GM08714 (cell line): ENCODE data around the gene DNAJC8.
A peak's percentile ranks its signal among the peaks of the same experiment; 100 is the strongest.

Experiments
- H3K4me3 ChIP-seq: fragments of 200-500 bp; sonication (Bioruptor generic); 2 replicates; pipeline ENCODE4 v1.5.1; 2014; ENCODE audit warnings: mild to moderate bottlenecking, low read length, inconsistent platforms
- ZNF274 ChIP-seq: IDR thresholded peaks from 2 replicates; pipeline ENCODE4 v1.6.1; 2012; ENCODE audit warnings: mild to moderate bottlenecking, low read depth, low read length

Gene DNAJC8

DNA sequence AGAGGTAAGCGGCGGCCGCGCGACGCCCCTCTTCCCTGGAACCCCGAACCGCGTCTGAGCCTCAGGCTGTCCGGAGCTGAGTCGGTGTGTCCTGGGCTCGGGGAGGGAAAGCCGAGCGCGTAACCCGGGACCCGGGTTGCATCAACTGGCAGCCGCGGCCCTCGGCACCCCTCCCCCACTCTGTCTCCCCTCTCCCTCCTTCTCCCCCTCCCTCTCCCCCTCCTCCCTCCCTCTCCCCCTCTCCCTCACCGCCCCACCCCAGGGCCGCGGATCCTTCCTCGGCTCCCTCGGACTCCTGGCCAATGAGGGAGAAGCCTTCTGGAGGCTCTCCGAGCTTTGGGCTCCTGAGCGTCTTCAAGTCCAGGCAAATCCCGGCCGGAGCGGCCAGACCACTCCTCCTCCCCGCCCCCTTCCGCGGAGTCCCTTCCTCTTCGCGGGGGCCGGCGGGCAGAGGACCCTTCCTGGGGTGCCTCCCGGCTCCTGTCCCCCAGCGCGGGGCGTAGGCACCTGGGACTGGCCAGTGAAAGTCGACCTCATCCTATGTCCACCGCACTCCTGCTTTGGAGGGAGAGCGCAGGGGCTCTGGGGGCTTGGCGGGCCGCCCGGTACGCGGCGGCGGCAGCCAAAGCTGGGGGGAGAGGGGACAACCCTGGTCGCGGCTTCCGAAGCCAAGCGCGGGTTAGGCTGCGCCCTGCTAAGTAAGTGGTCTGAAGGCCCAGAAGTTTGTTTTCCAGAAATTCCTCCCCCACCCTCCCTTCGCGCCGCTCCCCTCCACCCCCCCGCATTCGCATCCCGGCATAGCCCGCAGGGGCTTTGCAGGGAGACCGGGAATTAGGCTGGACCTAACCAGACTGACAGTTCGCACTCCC is 27.3 kb upstream of the DNAJC8 start:
- TF ChIP-seq ZNF274: no peak
- peak overlapping the region; percentile 89 for H3K4me3 ChIP-seq

GRCh38 chr1:28259252-28259933 is 26.6 kb upstream of the DNAJC8 start, which contains the start of gene SESN2:
SESN2 (plus strand) TSS chr1:28259518; CDS start chr1:28259848, 330 bp downstream.
- TF ChIP-seq ZNF274: no peak
- H3K4me3 ChIP-seq: peak within 1 kb of the TSS; percentile 89

GRCh38 chr1:28258628-28259251 is 25.9 kb upstream of the DNAJC8 start:
- TF ChIP-seq ZNF274: no peak
- no peak overlapping the region; the same call in 1 of the 2 replicates for H3K4me3 ChIP-seq

DNA sequence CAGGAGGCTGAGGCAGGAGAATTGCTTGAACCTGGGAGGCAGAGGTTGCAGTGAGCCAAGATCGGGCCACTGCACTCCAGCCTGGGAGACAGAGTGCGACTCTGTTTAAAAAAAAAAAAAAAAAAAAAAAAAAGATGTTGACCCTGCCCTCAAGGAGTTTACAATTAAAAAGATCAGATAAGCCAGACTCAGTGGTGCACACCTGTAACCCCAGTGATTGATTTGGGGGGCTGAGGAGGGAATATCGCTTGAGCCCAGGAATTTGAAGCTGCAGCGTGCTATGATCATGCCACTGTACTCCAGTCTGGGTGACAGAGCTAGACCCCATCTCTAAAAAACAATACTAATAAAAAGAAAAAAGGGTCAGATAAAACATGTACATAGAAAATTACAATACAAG is 24.9 kb upstream of the DNAJC8 start:
- TF ChIP-seq ZNF274: no peak
- H3K4me3 ChIP-seq: no peak overlapping the region

DNA sequence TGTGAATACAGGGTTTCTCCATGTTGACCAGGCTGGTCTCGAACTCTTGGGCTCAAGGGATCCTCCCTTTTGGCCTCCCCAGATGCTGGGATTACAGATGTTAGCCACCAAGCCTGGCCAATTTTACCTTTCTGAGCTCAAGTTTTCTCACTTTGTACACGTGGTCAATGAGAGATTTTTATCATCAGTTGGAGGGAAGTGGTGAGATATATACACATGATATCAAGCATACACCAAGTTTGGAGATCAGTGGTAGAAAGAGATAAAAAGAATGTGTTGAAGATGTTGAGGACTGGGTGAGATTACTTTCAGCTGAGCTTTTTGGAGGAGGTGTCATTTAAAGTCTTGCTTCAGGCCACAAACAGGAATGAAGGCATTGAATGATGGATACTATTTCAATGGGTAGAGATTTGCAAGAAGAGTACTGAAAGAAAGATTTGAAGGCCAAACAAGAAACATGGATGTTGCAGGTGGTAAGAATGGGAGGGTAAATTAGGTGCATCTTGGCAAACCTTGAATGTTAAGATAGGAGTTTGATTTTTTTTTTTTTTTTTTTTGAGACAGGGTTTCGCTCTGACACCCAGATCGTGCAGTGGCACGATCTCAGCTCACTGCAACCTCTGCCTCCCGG is 23.5 kb upstream of the DNAJC8 start:
- H3K4me3 ChIP-seq: no peak overlapping the region
- no peak for TF ChIP-seq ZNF274

GRCh38 chr1:28249866-28250295 is 17.1 kb upstream of the DNAJC8 start:
- TF ChIP-seq ZNF274: no peak
- H3K4me3 ChIP-seq: no peak overlapping the region

- no peak for TF ChIP-seq ZNF274
- H3K4me3 ChIP-seq: peak overlapping the region; percentile 30; the same call in 1 of the 2 replicates
Observed at GRCh38 chr1:28249013-28249865, 16.4 kb upstream of the DNAJC8 start.

GRCh38 chr1:28248273-28249012 is 15.6 kb upstream of the DNAJC8 start:
- no peak for TF ChIP-seq ZNF274
- peak overlapping the region; percentile 30; the same call in 1 of the 2 replicates for H3K4me3 ChIP-seq

- no peak for TF ChIP-seq ZNF274
- H3K4me3 ChIP-seq: peak overlapping the region; percentile 15; the same call in 1 of the 2 replicates
Observed at GRCh38 chr1:28247612-28248272, 14.9 kb upstream of the DNAJC8 start.

- H3K4me3 ChIP-seq: peak overlapping the region; percentile 83
- no peak for TF ChIP-seq ZNF274
Observed at GRCh38 chr1:28246427-28246832, 13.6 kb upstream of the DNAJC8 start.

DNA sequence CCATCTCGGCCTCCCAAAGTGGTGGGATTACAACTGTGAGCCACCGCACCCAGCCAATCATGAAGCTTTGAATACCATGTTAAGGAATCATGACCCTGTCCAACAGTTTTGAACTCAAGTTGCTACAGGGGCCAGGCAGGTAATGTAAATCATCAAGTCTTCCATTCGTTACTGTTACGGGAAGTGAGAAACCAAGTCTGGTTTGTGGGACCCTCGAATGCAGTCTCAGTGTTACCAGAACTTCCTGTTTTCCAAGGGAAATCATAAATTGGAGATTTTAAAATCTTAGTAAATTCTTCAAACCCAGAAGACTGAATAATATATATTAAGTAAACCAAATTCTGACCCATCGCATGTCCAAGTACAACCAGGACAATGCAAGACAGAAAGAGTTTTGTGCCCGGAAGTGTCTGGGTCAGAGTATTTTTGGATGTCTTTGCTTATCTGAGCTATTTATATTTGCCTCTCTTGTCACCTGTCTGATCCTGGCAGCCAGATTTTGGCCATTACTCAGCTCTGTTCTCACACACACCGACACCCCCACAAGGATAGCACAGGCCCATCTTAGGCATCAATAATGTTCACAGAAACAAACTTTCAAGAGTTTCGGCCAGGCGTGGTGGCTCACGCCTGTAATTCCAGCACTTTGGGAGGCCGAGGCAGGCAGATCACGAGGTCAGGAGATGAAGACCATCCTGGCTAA is 11.9 kb upstream of the DNAJC8 start:
- TF ChIP-seq ZNF274: no peak

GRCh38 chr1:28243685-28244311 is 11.0 kb upstream of the DNAJC8 start:
- H3K4me3 ChIP-seq: no peak overlapping the region; the same call in 1 of the 2 replicates
- no peak for TF ChIP-seq ZNF274

More for the DNA sequence above, 11.9 kb upstream of the DNAJC8 start:
- H3K4me3 ChIP-seq: peak overlapping the region; percentile 36; the same call in 1 of the 2 replicates
